CMK (cell line): Measurements from ENCODE around the gene SPATA20.

Experiments used
- DNase-seq: peaks from one replicate; pipeline ENCODE4 v3.0.0-alpha.2; 2010; ENCODE audit warnings: low read depth

SPATA20 gene

GRCh38 chr17:50602836-50603235 is 55.9 kb downstream of the SPATA20 start:
- DNase-seq = no peak

DNA sequence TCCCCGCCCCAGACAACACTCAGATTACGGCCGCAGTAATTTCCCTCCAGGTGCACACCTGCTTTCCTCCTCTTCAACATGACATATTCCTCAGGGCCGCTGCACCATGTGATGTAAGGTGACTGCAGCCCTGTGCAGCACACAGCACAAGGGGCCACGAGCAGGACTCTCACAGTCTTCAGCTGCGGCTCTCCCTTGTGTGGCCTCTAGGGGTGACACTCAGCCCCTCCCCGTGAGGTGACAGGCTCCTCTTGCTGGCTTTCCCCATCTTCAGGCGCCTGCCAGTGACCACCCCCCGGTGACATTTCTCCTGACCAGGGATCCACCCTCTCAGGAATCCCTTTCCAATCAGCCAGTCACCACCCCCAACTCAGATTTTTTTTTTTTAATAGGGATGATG is 56.4 kb downstream of the SPATA20 start:
- DNase-seq = no peak

- DNase-seq = no peak
These were observed 57.5 kb downstream of the SPATA20 start for GRCh38 chr17:50604513-50604912.

DNA sequence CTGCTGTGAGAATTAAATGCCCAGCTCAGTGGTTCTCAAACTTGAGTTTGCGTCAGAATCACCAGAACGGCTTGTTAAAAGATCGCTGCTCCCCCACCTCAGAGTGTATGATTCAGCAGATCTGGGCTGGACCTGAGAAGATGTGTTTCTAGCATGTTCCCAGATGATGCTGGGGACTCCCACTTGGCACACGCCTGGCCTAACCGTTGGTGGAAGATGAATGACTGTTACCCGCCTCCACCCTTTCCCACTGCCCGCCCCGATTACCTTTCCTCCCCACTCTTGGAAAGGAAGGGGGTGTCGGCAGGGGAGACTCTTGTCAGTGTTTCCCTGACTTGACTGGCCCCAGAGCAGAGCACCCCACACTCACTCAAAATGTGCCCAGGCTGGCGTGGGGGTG is 58.5 kb downstream of the SPATA20 start:
- DNase-seq = no peak
